H1 (cell line): Measurements from ENCODE around the gene KCNMA1. TPM values are rescaled to one million over a fixed set of nuclear protein-coding genes. Genes with fewer than 3 reads are reported as not detected.

Source experiments
- CTCF ChIA-PET: fragments of 300-600 bp; sonication (Branson Sonifier 250); formaldehyde crosslinking; loops from one replicate; lab custom pipeline; 2021; ENCODE audit not compliant: partially characterized antibody; lab: Charles Lee
- POLR2A ChIA-PET: fragments of 300-600 bp; sonication (Branson Sonifier 250); formaldehyde crosslinking; loops from one replicate; lab custom pipeline; 2021; ENCODE audit warnings: inconsistent platforms; ENCODE audit not compliant: partially characterized antibody; lab: Charles Lee
- DNase-seq, 2 experiments: peaks; one replicate each; pipeline versions ENCODE4 v3.0.0 to v3.0.0-alpha.2; 2010 to 2022; ENCODE audit warnings: low spot score in 2 of 2, low read depth in 1 of 2, mixed read lengths in 1 of 2
- FAIRE-seq: peaks from 2 replicates; lab custom pipeline; 2011; peaks lifted over from hg19 to GRCh38; lab: Jason Lieb, UNC
- H2AFZ ChIP-seq: 2 replicates; pipeline ENCODE4 v1.8.1; 2012; ENCODE audit warnings: low read length, inconsistent platforms
- H2AK5ac ChIP-seq: 2 replicates; pipeline ENCODE4 v1.6.1; 2013; ENCODE audit warnings: low read depth, low read length
- H2BK120ac ChIP-seq: replicated peaks from 2 replicates; pipeline ENCODE3; 2013; ENCODE audit warnings: low read depth, low read length, inconsistent platforms
- H2BK12ac ChIP-seq: 2 replicates; pipeline ENCODE4 v1.6.1; 2013; ENCODE audit warnings: low read depth, low read length
- H2BK15ac ChIP-seq: 2 replicates; pipeline ENCODE4 v1.6.1; 2013; ENCODE audit warnings: low read length
- H2BK20ac ChIP-seq: 2 replicates; pipeline ENCODE4 v1.6.1; 2013; ENCODE audit warnings: low read length
- H2BK5ac ChIP-seq: 2 replicates; pipeline ENCODE4 v1.6.1; 2013; ENCODE audit warnings: low read depth, low read length
- H3K14ac ChIP-seq: 2 replicates; pipeline ENCODE4 v1.6.1; 2013; ENCODE audit warnings: inconsistent platforms; ENCODE audit not compliant: insufficient read length
- H3K18ac ChIP-seq: 2 replicates; pipeline ENCODE4 v1.6.1; 2013; ENCODE audit warnings: low read length; ENCODE audit errors: extremely low read depth
- H3K23ac ChIP-seq: 2 replicates; pipeline ENCODE4 v1.6.1; 2013; ENCODE audit warnings: inconsistent platforms; ENCODE audit not compliant: insufficient read length
- H3K23me2 ChIP-seq: 2 replicates; pipeline ENCODE4 v1.6.1; 2013; ENCODE audit warnings: low read depth, low read length
- H3K27ac ChIP-seq: 2 replicates; pipeline ENCODE4 v1.6.1; 2011; ENCODE audit warnings: low read depth, low read length, inconsistent platforms
- H3K27me3 ChIP-seq, 4 experiments: replicated peaks in 1 of 4; 1 replicate in 1 of 4; 2 replicates in 3 of 4; pipeline versions ENCODE4 v1.6.1 to v1.8.1; 2011 to 2013; ENCODE audit warnings: low read length in 3 of 4, mild to moderate bottlenecking in 3 of 4, inconsistent platforms in 2 of 4, mixed read lengths in 2 of 4, moderate library complexity in 1 of 4; ENCODE audit not compliant: control insufficient read depth in 3 of 4, insufficient read depth in 3 of 4; ENCODE audit errors: extremely low read depth in 1 of 4
- H3K36me3 ChIP-seq, 4 experiments: 2 replicates each; pipeline versions ENCODE4 v1.6.1 to v1.8.1; 2011 to 2013; ENCODE audit warnings: mild to moderate bottlenecking in 4 of 4, low read length in 3 of 4, moderate library complexity in 2 of 4, control low read depth in 1 of 4, inconsistent platforms in 1 of 4; ENCODE audit not compliant: insufficient read depth in 4 of 4, control insufficient read depth in 2 of 4
- H3K4ac ChIP-seq: replicated peaks from 2 replicates; pipeline ENCODE3; 2013; ENCODE audit warnings: low read length, low read depth, mixed read lengths, inconsistent platforms; ENCODE audit not compliant: insufficient read length
- H3K4me1 ChIP-seq, 4 experiments: replicated peaks in 1 of 4; 1 replicate in 1 of 4; 2 replicates in 3 of 4; pipeline versions ENCODE4 v1.6.1 to v1.8.1; 2011 to 2013; ENCODE audit warnings: low read length in 3 of 4, inconsistent platforms in 2 of 4, mixed read lengths in 1 of 4; ENCODE audit not compliant: insufficient read depth in 4 of 4, control insufficient read depth in 3 of 4
- H3K4me2 ChIP-seq, 2 experiments: 2 replicates each; pipeline versions ENCODE4 v1.6.1 to v1.8.1; 2011 to 2013; ENCODE audit warnings: low read depth in 2 of 2, low read length in 2 of 2, control low read depth in 1 of 2, inconsistent platforms in 1 of 2, mild to moderate bottlenecking in 1 of 2; ENCODE audit not compliant: insufficient read depth in 1 of 2
- H3K4me3 ChIP-seq, 4 experiments: fragments of 200-600, 300-600 bp in 1 of 4; sonication (generic), shearing (Covaris generic), sonication (Bioruptor Twin) in 1 of 4; 2 replicates each; pipeline versions ENCODE4 v1.5.1 to v1.8.1; 2011 to 2016; ENCODE audit warnings: low read length in 4 of 4, low read depth in 3 of 4, control low read depth in 2 of 4, inconsistent platforms in 2 of 4, mild to moderate bottlenecking in 2 of 4, mixed read lengths in 1 of 4, moderate library complexity in 1 of 4; ENCODE audit not compliant: insufficient read depth in 2 of 4; ENCODE audit errors: extremely low read depth in 1 of 4
- H3K56ac ChIP-seq: replicated peaks from 2 replicates; pipeline ENCODE3; 2013; ENCODE audit warnings: low read depth, mild to moderate bottlenecking, mixed read lengths, low read length, inconsistent platforms; ENCODE audit not compliant: insufficient read length
- H3K79me1 ChIP-seq: 2 replicates; pipeline ENCODE4 v1.6.1; 2013; ENCODE audit warnings: low read depth, low read length, control low read depth
- H3K79me2 ChIP-seq, 2 experiments: 2 replicates each; pipeline versions ENCODE4 v1.6.1 to v1.8.1; 2012 to 2013; ENCODE audit warnings: low read length in 2 of 2, mild to moderate bottlenecking in 2 of 2, inconsistent platforms in 1 of 2; ENCODE audit not compliant: insufficient read depth in 2 of 2, control insufficient read depth in 1 of 2
- H3K9ac ChIP-seq, 4 experiments: replicated peaks in 1 of 4; 1 replicate in 1 of 4; 2 replicates in 3 of 4; pipeline versions ENCODE4 v1.6.1 to v1.8.1; 2011 to 2013; ENCODE audit warnings: low read depth in 3 of 4, low read length in 3 of 4, control low read depth in 2 of 4, mild to moderate bottlenecking in 2 of 4, moderate library complexity in 2 of 4, inconsistent platforms in 1 of 4; ENCODE audit errors: extremely low read depth in 1 of 4
- H3K9me3 ChIP-seq, 2 experiments: 2 replicates each; pipeline versions ENCODE4 v1.6.1 to v1.8.1; 2012 to 2013; ENCODE audit warnings: mild to moderate bottlenecking in 2 of 2, moderate library complexity in 2 of 2, control low read depth in 1 of 2, inconsistent platforms in 1 of 2, low read depth in 1 of 2, low read length in 1 of 2, mixed read lengths in 1 of 2; ENCODE audit not compliant: insufficient read depth in 2 of 2
- H4K20me1 ChIP-seq, 2 experiments: replicated peaks in 1 of 2; 2 replicates each; pipeline versions ENCODE3 to v1.8.1; 2011 to 2013; ENCODE audit warnings: inconsistent platforms in 2 of 2, low read length in 2 of 2, mild to moderate bottlenecking in 1 of 2; ENCODE audit not compliant: insufficient read depth in 2 of 2, control insufficient read depth in 1 of 2
- H4K5ac ChIP-seq: 2 replicates; pipeline ENCODE4 v1.6.1; 2013; ENCODE audit warnings: low read length, low read depth, mixed read lengths, inconsistent platforms; ENCODE audit not compliant: insufficient read length
- H4K8ac ChIP-seq: 2 replicates; pipeline ENCODE4 v1.8.0; 2013; ENCODE audit warnings: mild to moderate bottlenecking, moderate library complexity, low read length, inconsistent platforms; ENCODE audit not compliant: insufficient read depth; ENCODE audit errors: extremely low read depth
- H4K91ac ChIP-seq: replicated peaks from 2 replicates; pipeline ENCODE3; 2013; ENCODE audit warnings: low read length, mixed read lengths, inconsistent platforms; ENCODE audit not compliant: insufficient read length
- GTF2F1 ChIP-seq: IDR thresholded peaks from 2 replicates; pipeline ENCODE4 v1.6.1; 2012; ENCODE audit warnings: low read depth, low read length, improper control_type of control experiment, borderline replicate concordance
- SIRT6 ChIP-seq: IDR thresholded peaks from one replicate; pipeline ENCODE4 v1.7.1; 2012; ENCODE audit warnings: low read length, inconsistent platforms
- TAF1 ChIP-seq: IDR thresholded peaks from 2 replicates; pipeline ENCODE4 v1.6.1; 2011; ENCODE audit warnings: mild to moderate bottlenecking, low read depth, low read length
- WGBS, 2 experiments: shearing (Covaris generic) in 1 of 2; methylation state at CpG; one replicate each; pipeline versions ENCODE4 v1.1.6 to v1.1.7; 2013 to 2015; ENCODE audit warnings: low lambda C conversion rate in 2 of 2, mixed read lengths in 2 of 2, inconsistent platforms in 1 of 2, low coverage in 1 of 2, missing lambda C conversion rate in 1 of 2; ENCODE audit not compliant: insufficient replicate concordance in 2 of 2, insufficient coverage in 1 of 2, insufficient read length in 1 of 2; ENCODE audit errors: extremely low coverage in 1 of 2, missing lambda C conversion rate in 1 of 2; 5-methylcytosine and 5-hydroxymethylcytosine counted together
- polyA plus RNA-seq, 7 experiments: library from polyadenylated mRNA; depleted of rRNA in 3 of 7; stranded (reverse) in 5 of 7; unstranded in 2 of 7; fragments of >200 nt in 5 of 7; fragments of 200-250 nt in 2 of 7; gene quantifications; 1 replicate in 5 of 7; 2 replicates in 1 of 7; 4 replicates in 1 of 7; pipeline versions ENCODE4 v1.2.1 to v1.2.3, GENCODE V29; 2011 to 2013; ENCODE audit warnings: missing spikeins in 2 of 7, mixed read lengths in 2 of 7
- total RNA-seq: library from RNA; stranded (reverse); fragmentation: NEBNext Ultra II Directional; extraction: Animal tissue kit (Norgen Biotek cat#: 25700); gene quantifications from 2 replicates; pipeline ENCODE4 v1.2.1, GENCODE V29; 2021

Gene KCNMA1
- total and polyA plus RNA-seq, 2 of the 8 experiments (the other 6 are each of a cell fraction or from before 2014, with no cell fraction given): 10.2 to 11.1 TPM

- DNase-seq (peak in 1 of 2 experiments; percentile 38), FAIRE-seq (no peak)
- no peak overlapping the region for H4K5ac ChIP-seq
- H3K4me3 ChIP-seq: no peak overlapping the region
- H3K23ac ChIP-seq: no peak overlapping the region
- no peak overlapping the region for H4K8ac ChIP-seq
- no peak overlapping the region for H3K56ac ChIP-seq
- H3K9ac ChIP-seq: peak overlapping the region in 1 of 4 experiments; percentile 32; a peak in 1 of 7 replicates
- no peaks in the 10 kb centered on the region for H4K20me1 ChIP-seq
- H3K27ac ChIP-seq: no peak overlapping the region
- no peaks in the 10 kb centered on the region for H3K36me3 ChIP-seq
- 72% methylated on average over 5 of the region's 5 CpGs; no CpG with 5 or more reads in 1 of the 2 experiments for WGBS, 2 experiments
- no peaks in the 10 kb centered on the region for H3K27me3 ChIP-seq
- H3K4ac ChIP-seq: no peak overlapping the region
- H3K9me3 ChIP-seq: no peaks in the 10 kb centered on the region
- peak overlapping the region; percentile 54; the same call in 1 of the 2 replicates for H2BK15ac ChIP-seq
- no peak overlapping the region for H2BK20ac ChIP-seq
- TF ChIP-seq TAF1 (no peak), SIRT6 (no peak), GTF2F1 (no peak)
- H2BK5ac ChIP-seq: 0 out of 2 replicates have a peak overlapping the region, but pooled peaks have one; percentile 15
- no peaks in the 10 kb centered on the region for H3K79me2 ChIP-seq
- CTCF ChIA-PET: interaction anchor here (1.2 to 1.6 kb wide), 3 partner anchors 10 to 293 kb away, joined by 3 to 7 read pairs (median 5); no protein-coding TSS in a partner anchor
- 0 out of 2 replicates have a peak overlapping the region, but pooled peaks have one; percentile 39 for H2AK5ac ChIP-seq
- no peak overlapping the region for H2AFZ ChIP-seq
- H3K4me2 ChIP-seq: no peak overlapping the region
- H4K91ac ChIP-seq: no peak overlapping the region
- H3K4me1 ChIP-seq: peaks cover 0 to 6% (median 0%) of the 10 kb centered on the region in 4 experiments; a peak in 1 of 7 replicates
- H3K79me1 ChIP-seq: no peaks in the 10 kb centered on the region
- no peak overlapping the region for H2BK120ac ChIP-seq
- H3K18ac ChIP-seq: no peak overlapping the region
- H3K23me2 ChIP-seq: peaks cover 2% of the 10 kb centered on the region; the same call in 1 of the 2 replicates
- no peak overlapping the region for H3K14ac ChIP-seq
- peak overlapping the region; percentile 92 for H2BK12ac ChIP-seq
- POLR2A ChIA-PET: interaction anchor here (1.3 kb wide), 1 partner anchor 10 kb away, joined by 4 read pairs; no protein-coding TSS in a partner anchor
Measured at GRCh38 chr10:77670817-77671443, 33.3 kb upstream of the KCNMA1 start.
